MM.1S (cell line): ENCODE measurements around the gene MAGEF1.

Experiments used
- CTCF ChIP-seq: fragments of 300-600 bp; sonication (generic); IDR thresholded peaks from 2 replicates; pipeline ENCODE4 v1.5.1; 2016; ENCODE audit warnings: antibody characterized with exemption, low read length, mixed read lengths
- EZH2 ChIP-seq: fragments of 300-600 bp; sonication (generic); optimal IDR thresholded peaks from 2 replicates; pipeline ENCODE3; 2017; ENCODE audit warnings: low read depth, mild to moderate bottlenecking, antibody characterized with exemption, low read length, mixed read lengths

- no peak for TF ChIP-seq CTCF
- no peak for TF ChIP-seq EZH2
These were observed 12.8 kb upstream of the MAGEF1 start for GRCh38 chr3:184724699-184725098.
